ENCODE measurements around the gene NPIPB8. TPM values are rescaled to one million over a fixed set of nuclear protein-coding genes. Genes with fewer than 3 reads are reported as not detected.
"Not testable (repeated sequence)": the region's sequence is repeated elsewhere in the genome, so short reads cannot be mapped to it uniquely, and the experiment has no call there.

Gene NPIPB8
- total and polyA plus RNA-seq, 2 of the 13 experiments (the other 11 are each of a cell fraction or from before 2014, with no cell fraction given) = 0.49 to 2.3 TPM

DNA sequence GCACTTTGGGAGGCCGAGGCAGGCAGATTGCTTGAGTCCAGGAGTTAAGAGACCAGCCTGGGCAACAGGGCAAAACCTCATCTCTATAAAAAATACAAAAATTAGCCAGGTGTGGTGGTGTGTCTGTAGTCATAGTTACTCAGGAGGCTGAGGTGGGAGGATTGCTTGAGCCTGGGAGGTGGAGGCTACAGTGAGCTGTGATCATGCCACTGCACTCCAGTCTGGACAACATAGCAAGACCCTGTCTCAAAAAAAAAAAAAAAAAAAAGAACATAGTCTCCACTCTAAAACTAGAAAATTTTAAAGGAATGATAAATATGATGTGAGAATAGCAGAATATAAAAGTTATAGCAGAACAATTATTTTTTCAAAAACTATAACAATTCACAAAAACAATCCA lies 17.5 kb upstream of the NPIPB8 start:
- H3K4me2 ChIP-seq (ENCODE audit: low read depth, low read length); H3K9ac ChIP-seq (ENCODE audit: insufficient read depth, low read depth, low read length); FAIRE-seq; CTCF ChIA-PET (ENCODE audit: low intra/inter-chr PET ratio, low total read pairs); H3K9me3 ChIP-seq (ENCODE audit: low read length); H3K27me3 ChIP-seq (ENCODE audit: control insufficient read depth in 1 of 2, insufficient read depth in 2 of 2, low read length in 2 of 2); in situ Hi-C loops (cut with HindIII; ENCODE audit: extremely low pct_ligation_motif_present, low pct_unique_long_range_greater_than_20kb); H2AFZ ChIP-seq (ENCODE audit: low read length); H3K4me3 ChIP-seq (replicated peaks in 1 of 3; ENCODE audit: insufficient read depth in 1 of 3, low read depth in 2 of 3, low read length in 3 of 3); intact Hi-C loops (cut with micrococcal nuclease; ENCODE audit: unreplicated experiment); BruUV-seq (replicated peaks); POLR2A ChIA-PET; H4K20me1 ChIP-seq (ENCODE audit: insufficient read depth, low read length); H3K79me2 ChIP-seq (ENCODE audit: insufficient read depth, low read length); ATAC-seq; H3K36me3 ChIP-seq (replicated peaks in 1 of 2; ENCODE audit: control insufficient read depth in 1 of 2, insufficient read depth in 2 of 2, low read length in 2 of 2); H3K27ac ChIP-seq (ENCODE audit: extremely low read length, insufficient read depth, low read length); DNase-seq (ENCODE audit: low spot score): not testable (repeated sequence)
- 23% methylated on average over 1 of the region's 1 CpG for WGBS (ENCODE audit: low lambda C conversion rate)
- H3K4me1 ChIP-seq (ENCODE audit: insufficient read depth, low read length) = peaks cover 55% of the 10 kb centered on the region
- TF ChIP-seq ZNF121 (CRISPR knock-in tag; IDR thresholded peaks at IDR 0.05) = peak; percentile 64

DNA sequence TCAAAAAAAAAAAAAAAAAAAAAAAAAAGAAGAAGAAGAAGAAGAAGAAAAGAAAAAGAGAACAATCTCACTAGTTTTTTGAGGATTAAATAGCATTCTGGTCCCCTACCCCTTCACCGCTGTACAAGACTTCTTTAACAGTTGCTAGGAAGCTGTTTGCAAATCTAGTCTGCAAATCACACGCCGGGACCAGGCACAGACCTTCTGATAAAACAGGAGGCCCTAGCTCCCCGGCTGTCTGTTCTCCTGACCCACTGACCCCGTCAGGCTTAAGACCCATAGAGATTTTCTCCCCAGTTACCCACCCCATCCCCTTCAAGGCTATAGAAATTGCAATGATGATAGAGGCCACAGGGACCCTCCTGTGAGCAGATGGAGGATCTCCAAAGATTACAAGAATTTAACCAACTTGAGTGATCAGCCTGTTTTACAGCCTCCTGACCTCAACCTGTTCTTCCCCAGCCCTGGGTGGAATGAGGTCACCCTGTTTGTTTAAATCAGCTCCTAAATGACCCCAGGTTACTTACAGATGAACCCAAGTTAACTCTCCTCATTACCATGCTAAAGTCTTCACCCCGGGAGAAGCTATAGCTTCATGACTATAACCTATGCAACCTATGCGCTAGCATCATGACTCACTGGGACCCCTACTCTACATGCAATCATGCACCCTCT lies 16.2 kb upstream of the NPIPB8 start:
- ATAC-seq = peak; percentile 13; the same call in 2 of the 3 replicates
- H3K4me3 ChIP-seq (replicated peaks in 1 of 3; ENCODE audit: insufficient read depth in 1 of 3, low read depth in 2 of 3, low read length in 3 of 3) = no peak overlapping the region
- no peaks in the 10 kb centered on the region for H3K9me3 ChIP-seq (ENCODE audit: low read length)
- no peak overlapping the region for H2AFZ ChIP-seq (ENCODE audit: low read length)
- no peak overlapping the region for H3K9ac ChIP-seq (ENCODE audit: insufficient read depth, low read depth, low read length)
- no peak for DNase-seq (ENCODE audit: low spot score)
- H3K36me3 ChIP-seq (replicated peaks in 1 of 2; ENCODE audit: control insufficient read depth in 1 of 2, insufficient read depth in 2 of 2, low read length in 2 of 2) = no peaks in the 10 kb centered on the region
- ChIA-PET CTCF (ENCODE audit: low intra/inter-chr PET ratio, low total read pairs) (no interaction called here), POLR2A (interaction anchor here (0.7 to 0.9 kb wide), 2 partner anchors 12 to 1459 kb away, joined by 3 read pairs; partner anchors contain the start of gene SULT1A1)
- in situ Hi-C loops (cut with HindIII; ENCODE audit: extremely low pct_ligation_motif_present, low pct_unique_long_range_greater_than_20kb) = no loop called here
- peaks cover 50% of the 10 kb centered on the region for H3K4me1 ChIP-seq (ENCODE audit: insufficient read depth, low read length)
- no TSS peak for BruUV-seq (replicated peaks)
- no peaks in the 10 kb centered on the region; a peak in 1 of 5 replicates for H3K27me3 ChIP-seq (ENCODE audit: control insufficient read depth in 1 of 2, insufficient read depth in 2 of 2, low read length in 2 of 2)
- H3K27ac ChIP-seq (ENCODE audit: extremely low read length, insufficient read depth, low read length) = no peak overlapping the region
- peak; percentile 34 for FAIRE-seq
- TF ChIP-seq, protein P1, sequence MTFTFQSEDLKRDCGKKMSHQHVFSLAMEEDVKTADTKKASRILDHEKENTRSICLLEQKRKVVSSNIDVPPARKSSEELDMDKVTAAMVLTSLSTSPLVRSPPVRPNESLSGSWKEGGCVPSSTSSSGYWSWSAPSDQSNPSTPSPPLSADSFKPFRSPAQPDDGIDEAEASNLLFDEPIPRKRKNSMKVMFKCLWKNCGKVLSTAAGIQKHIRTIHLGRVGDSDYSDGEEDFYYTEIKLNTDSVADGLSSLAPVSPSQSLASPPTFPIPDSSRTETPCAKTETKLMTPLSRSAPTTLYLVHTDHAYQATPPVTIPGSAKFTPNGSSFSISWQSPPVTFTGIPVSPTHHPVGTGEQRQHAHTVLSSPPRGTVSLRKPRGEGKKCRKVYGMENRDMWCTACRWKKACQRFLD (CRISPR knock-in tag; IDR thresholded peaks at IDR 0.05; ENCODE audit: borderline replicate concordance) = no peak
- TF ChIP-seq, protein P2, sequence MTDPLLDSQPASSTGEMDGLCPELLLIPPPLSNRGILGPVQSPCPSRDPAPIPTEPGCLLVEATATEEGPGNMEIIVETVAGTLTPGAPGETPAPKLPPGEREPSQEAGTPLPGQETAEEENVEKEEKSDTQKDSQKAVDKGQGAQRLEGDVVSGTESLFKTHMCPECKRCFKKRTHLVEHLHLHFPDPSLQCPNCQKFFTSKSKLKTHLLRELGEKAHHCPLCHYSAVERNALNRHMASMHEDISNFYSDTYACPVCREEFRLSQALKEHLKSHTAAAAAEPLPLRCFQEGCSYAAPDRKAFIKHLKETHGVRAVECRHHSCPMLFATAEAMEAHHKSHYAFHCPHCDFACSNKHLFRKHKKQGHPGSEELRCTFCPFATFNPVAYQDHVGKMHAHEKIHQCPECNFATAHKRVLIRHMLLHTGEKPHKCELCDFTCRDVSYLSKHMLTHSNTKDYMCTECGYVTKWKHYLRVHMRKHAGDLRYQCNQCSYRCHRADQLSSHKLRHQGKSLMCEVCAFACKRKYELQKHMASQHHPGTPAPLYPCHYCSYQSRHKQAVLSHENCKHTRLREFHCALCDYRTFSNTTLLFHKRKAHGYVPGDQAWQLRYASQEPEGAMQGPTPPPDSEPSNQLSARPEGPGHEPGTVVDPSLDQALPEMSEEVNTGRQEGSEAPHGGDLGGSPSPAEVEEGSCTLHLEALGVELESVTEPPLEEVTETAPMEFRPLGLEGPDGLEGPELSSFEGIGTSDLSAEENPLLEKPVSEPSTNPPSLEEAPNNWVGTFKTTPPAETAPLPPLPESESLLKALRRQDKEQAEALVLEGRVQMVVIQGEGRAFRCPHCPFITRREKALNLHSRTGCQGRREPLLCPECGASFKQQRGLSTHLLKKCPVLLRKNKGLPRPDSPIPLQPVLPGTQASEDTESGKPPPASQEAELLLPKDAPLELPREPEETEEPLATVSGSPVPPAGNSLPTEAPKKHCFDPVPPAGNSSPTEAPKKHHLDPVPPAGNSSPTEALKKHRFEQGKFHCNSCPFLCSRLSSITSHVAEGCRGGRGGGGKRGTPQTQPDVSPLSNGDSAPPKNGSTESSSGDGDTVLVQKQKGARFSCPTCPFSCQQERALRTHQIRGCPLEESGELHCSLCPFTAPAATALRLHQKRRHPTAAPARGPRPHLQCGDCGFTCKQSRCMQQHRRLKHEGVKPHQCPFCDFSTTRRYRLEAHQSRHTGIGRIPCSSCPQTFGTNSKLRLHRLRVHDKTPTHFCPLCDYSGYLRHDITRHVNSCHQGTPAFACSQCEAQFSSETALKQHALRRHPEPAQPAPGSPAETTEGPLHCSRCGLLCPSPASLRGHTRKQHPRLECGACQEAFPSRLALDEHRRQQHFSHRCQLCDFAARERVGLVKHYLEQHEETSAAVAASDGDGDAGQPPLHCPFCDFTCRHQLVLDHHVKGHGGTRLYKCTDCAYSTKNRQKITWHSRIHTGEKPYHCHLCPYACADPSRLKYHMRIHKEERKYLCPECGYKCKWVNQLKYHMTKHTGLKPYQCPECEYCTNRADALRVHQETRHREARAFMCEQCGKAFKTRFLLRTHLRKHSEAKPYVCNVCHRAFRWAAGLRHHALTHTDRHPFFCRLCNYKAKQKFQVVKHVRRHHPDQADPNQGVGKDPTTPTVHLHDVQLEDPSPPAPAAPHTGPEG (CRISPR knock-in tag; IDR thresholded peaks at IDR 0.05) = no peak
- TF ChIP-seq RCOR2 (CRISPR knock-in tag; IDR thresholded peaks at IDR 0.05) (no peak), ZNF792 (CRISPR knock-in tag; IDR thresholded peaks at IDR 0.05) (no peak), RARA (CRISPR knock-in tag; IDR thresholded peaks at IDR 0.05) (peak; percentile 53; the same call in 1 of the 2 replicates), NCOA2 (CRISPR knock-in tag; IDR thresholded peaks at IDR 0.05) (no peak), ZNF343 (CRISPR knock-in tag; IDR thresholded peaks at IDR 0.05) (no peak), HDAC6 (IDR thresholded peaks at IDR 0.05; ENCODE audit: low read depth, low read length) (no peak), NR2F6 (IDR thresholded peaks at IDR 0.05) (0 out of 2 replicates have a peak, but pooled peaks have one; percentile 24), NR2F6 (CRISPR knock-in tag; IDR thresholded peaks at IDR 0.05) (no peak)
- TF ChIP-seq, protein P3, sequence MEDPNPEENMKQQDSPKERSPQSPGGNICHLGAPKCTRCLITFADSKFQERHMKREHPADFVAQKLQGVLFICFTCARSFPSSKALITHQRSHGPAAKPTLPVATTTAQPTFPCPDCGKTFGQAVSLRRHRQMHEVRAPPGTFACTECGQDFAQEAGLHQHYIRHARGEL (CRISPR knock-in tag; IDR thresholded peaks at IDR 0.05) = no peak
- intact Hi-C loops (cut with micrococcal nuclease; ENCODE audit: unreplicated experiment) = no loop called here
- no peaks in the 10 kb centered on the region for H3K79me2 ChIP-seq (ENCODE audit: insufficient read depth, low read length)
- 14% methylated on average over 7 of the region's 7 CpGs for WGBS (ENCODE audit: low lambda C conversion rate)
- H4K20me1 ChIP-seq (ENCODE audit: insufficient read depth, low read length) = no peaks in the 10 kb centered on the region
- no peak overlapping the region for H3K4me2 ChIP-seq (ENCODE audit: low read depth, low read length)

Data from HepG2 (cell line).